CD14-positive monocyte (primary cell): ENCODE measurements around the gene PEX11G. TPM values are rescaled to one million over a fixed set of nuclear protein-coding genes. Genes with fewer than 3 reads are reported as not detected.

Experiments used
- DNase-seq, 3 donors: peaks; one replicate each; pipeline ENCODE4 v3.0.0-alpha.2; 2011 to 2022
- H2AFZ ChIP-seq: 2 replicates; pipeline ENCODE4 v1.6.0; 2012; ENCODE audit warnings: mild to moderate bottlenecking, low read depth, low read length, inconsistent platforms; ENCODE audit not compliant: insufficient read depth, poor library complexity, severe bottlenecking
- H3K27ac ChIP-seq, 2 donors: 1 replicate in 1 of 2; 2 replicates in 1 of 2; pipeline ENCODE4 v1.5.1; 2012 to 2013; ENCODE audit warnings: low read length in 2 of 2, control low read depth in 1 of 2, inconsistent platforms in 1 of 2, low read depth in 1 of 2, mild to moderate bottlenecking in 1 of 2
- H3K27me3 ChIP-seq, 2 donors: one replicate each; pipeline versions ENCODE4 v1.6.0 to v1.6.1; 2011 to 2013; ENCODE audit warnings: low read length in 2 of 2; ENCODE audit not compliant: control insufficient read depth in 2 of 2, insufficient read depth in 2 of 2
- H3K36me3 ChIP-seq, 2 donors: replicated peaks in 1 of 2; 1 replicate in 1 of 2; 2 replicates in 1 of 2; pipeline versions ENCODE4 v1.5.1 to v1.6.1; 2012 to 2013; ENCODE audit warnings: low read length in 2 of 2, control low read depth in 1 of 2, inconsistent platforms in 1 of 2, mild to moderate bottlenecking in 1 of 2; ENCODE audit not compliant: insufficient read depth in 2 of 2, control insufficient read depth in 1 of 2
- H3K4me1 ChIP-seq, 2 donors: 1 replicate in 1 of 2; 2 replicates in 1 of 2; pipeline versions ENCODE4 v1.5.1 to v1.6.1; 2012 to 2013; ENCODE audit warnings: low read length in 2 of 2, control low read depth in 1 of 2, inconsistent platforms in 1 of 2, mild to moderate bottlenecking in 1 of 2, moderate library complexity in 1 of 2; ENCODE audit not compliant: insufficient read depth in 2 of 2, control insufficient read depth in 1 of 2
- H3K4me2 ChIP-seq: replicated peaks from 2 replicates; pipeline ENCODE3; 2012; ENCODE audit warnings: low read length, moderate library complexity, mild to moderate bottlenecking; ENCODE audit not compliant: poor library complexity, severe bottlenecking; ENCODE audit errors: extremely low read depth
- H3K4me3 ChIP-seq, 3 experiments: fragments of 200-600 bp in 1 of 3; sonication (generic) in 1 of 3; replicated peaks in 1 of 3; 1 replicate in 2 of 3; 2 replicates in 1 of 3; pipeline ENCODE4 v1.5.1; 2011 to 2013; ENCODE audit warnings: low read length in 3 of 3, mild to moderate bottlenecking in 3 of 3, control low read depth in 2 of 3, low read depth in 2 of 3, inconsistent platforms in 1 of 3, moderate library complexity in 1 of 3
- H3K79me2 ChIP-seq: 2 replicates; pipeline ENCODE4 v1.6.0; 2012; ENCODE audit warnings: mild to moderate bottlenecking, control low read depth, inconsistent platforms, low read length, moderate library complexity; ENCODE audit not compliant: insufficient read depth
- H3K9ac ChIP-seq: 2 replicates; pipeline ENCODE4 v1.6.0; 2017; ENCODE audit warnings: low read length, mild to moderate bottlenecking; ENCODE audit not compliant: insufficient read depth, poor library complexity, severe bottlenecking
- H3K9me3 ChIP-seq, 2 donors: replicated peaks in 1 of 2; 1 replicate in 1 of 2; 2 replicates in 1 of 2; pipeline versions ENCODE4 v1.5.1 to v1.6.1; 2012 to 2013; ENCODE audit warnings: low read length in 2 of 2, control low read depth in 1 of 2; ENCODE audit not compliant: control insufficient read depth in 1 of 2, insufficient read depth in 1 of 2
- H4K20me1 ChIP-seq: 2 replicates; pipeline ENCODE4 v1.6.0; 2012; ENCODE audit warnings: mild to moderate bottlenecking, low read length, control low read depth, moderate library complexity; ENCODE audit not compliant: insufficient read depth
- H3K27ac Mint-ChIP-seq, 7 donors: one replicate each; pipeline ENCODE4 v1.8.0; 2020; ENCODE audit warnings: mild to moderate bottlenecking in 7 of 7, mixed read lengths in 7 of 7, moderate library complexity in 6 of 7, inconsistent platforms in 2 of 7
- H3K27me3 Mint-ChIP-seq, 3 donors: one replicate each; pipeline ENCODE4 v1.8.0; 2021 to 2022; ENCODE audit warnings: low read depth in 3 of 3, mild to moderate bottlenecking in 3 of 3, mixed read lengths in 3 of 3, moderate library complexity in 3 of 3, inconsistent platforms in 1 of 3
- H3K36me3 Mint-ChIP-seq, 2 donors: one replicate each; pipeline ENCODE4 v1.8.0; 2020; ENCODE audit warnings: mixed read lengths in 2 of 2, inconsistent platforms in 1 of 2, mild to moderate bottlenecking in 1 of 2
- H3K4me1 Mint-ChIP-seq: one replicate; pipeline ENCODE4 v1.8.0; 2020; ENCODE audit warnings: mild to moderate bottlenecking, mixed read lengths
- H3K4me3 Mint-ChIP-seq, 2 donors: one replicate each; pipeline ENCODE4 v1.8.0; 2020; ENCODE audit warnings: mild to moderate bottlenecking in 2 of 2, mixed read lengths in 2 of 2, moderate library complexity in 1 of 2
- H3K9me3 Mint-ChIP-seq, 7 donors: one replicate each; pipeline ENCODE4 v1.8.0; 2020 to 2022; ENCODE audit warnings: mixed read lengths in 7 of 7, mild to moderate bottlenecking in 6 of 7, moderate library complexity in 6 of 7, inconsistent platforms in 2 of 7
- WGBS: methylation state at CpG from one replicate; pipeline ENCODE4 v1.1.5; 2013; ENCODE audit warnings: missing lambda C conversion rate; ENCODE audit not compliant: insufficient coverage; 5-methylcytosine and 5-hydroxymethylcytosine counted together
- intact Hi-C, 2 donors: fragments of 100-400 bp; cut with micrococcal nuclease; formaldehyde crosslinking; loops; one replicate each; pipeline versions ENCODE4 v1.15.0 to v1.15.1; 2023
- polyA plus RNA-seq, 3 donors: library from polyadenylated mRNA; depleted of rRNA in 1 of 3; unstranded in 2 of 3; stranded (reverse) in 1 of 3; fragments of 300-500 nt in 2 of 3; fragments of >200 nt in 1 of 3; fragmentation: Illumina TruSeq in 2 of 3; gene quantifications; 1 replicate in 2 of 3; 2 replicates in 1 of 3; pipeline ENCODE4 v1.2.3, GENCODE V29; 2012 to 2021
- TF ChIP-seq, protein P1 (sequence below): fragments of 200-600 bp; IDR thresholded peaks from one replicate; pipeline ENCODE4 v1.8.0; 2022; ENCODE audit warnings: antibody characterized with exemption, mild to moderate bottlenecking

Gene PEX11G
- polyA plus RNA-seq, 3 donors: 0.77 to 3.0 (median 1.4) TPM

DNA sequence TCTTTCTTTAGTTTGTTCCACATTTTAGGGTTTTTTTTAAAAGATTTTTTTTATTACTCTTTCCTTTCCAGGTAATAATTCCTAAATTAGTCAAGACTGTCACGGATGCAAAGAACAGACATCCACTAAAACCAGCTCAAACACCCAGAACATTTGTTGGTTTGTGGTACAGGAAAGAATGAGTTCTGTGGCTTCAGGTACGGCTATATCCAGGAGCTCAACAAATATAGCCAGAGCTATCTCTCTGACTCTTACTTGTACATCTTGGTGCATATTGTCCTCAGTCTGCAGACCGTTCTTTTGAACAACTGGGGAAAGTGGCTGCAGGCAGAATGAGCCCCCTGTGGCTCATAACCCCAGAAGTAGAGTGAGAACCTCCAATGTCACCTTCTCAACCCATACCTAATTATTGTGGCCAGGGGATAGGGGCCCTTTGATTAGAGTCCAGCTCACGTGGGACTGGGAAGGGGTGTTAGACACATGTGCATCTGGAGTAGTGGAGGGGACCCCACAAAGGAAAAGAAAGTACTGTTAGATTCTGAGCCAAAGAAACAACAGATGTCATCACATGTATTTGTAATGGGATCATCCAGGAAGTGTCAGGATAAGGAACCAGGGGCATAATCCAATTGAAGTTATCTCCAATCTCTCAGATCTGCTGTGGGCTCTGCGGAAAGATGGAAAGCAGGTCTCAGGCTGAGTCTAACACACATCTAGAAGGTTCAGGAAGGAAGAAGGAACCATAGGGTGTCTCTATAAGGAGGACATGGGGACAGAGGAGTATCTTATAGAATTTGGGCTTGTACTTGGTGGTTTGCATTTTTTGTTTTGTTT is 25.2 kb upstream of the PEX11G start:
- Histone ChIP-seq H3K27ac (no peak overlapping the region), H3K79me2 (no peaks in the 10 kb centered on the region), H3K9ac (no peak overlapping the region), H3K4me1 (peaks cover 5 to 12% of the 10 kb centered on the region in 2 donors), H3K4me2 (no peak overlapping the region), H4K20me1 (no peaks in the 10 kb centered on the region), H2AFZ (no peak overlapping the region), H3K36me3 (no peaks in the 10 kb centered on the region), H3K9me3 (no peaks in the 10 kb centered on the region), H3K4me3 (no peak overlapping the region), H3K27me3 (peaks cover 2 to 23% of the 10 kb centered on the region in 2 donors)
- H3K27me3 Mint-ChIP-seq: peaks cover 38 to 52% (median 39%) of the 10 kb centered on the region in 3 donors
- H3K36me3 Mint-ChIP-seq: peaks cover under 1 to 4% of the 10 kb centered on the region in 2 donors
- peaks cover 12% of the 10 kb centered on the region for H3K4me1 Mint-ChIP-seq
- peak overlapping the region in 1 of 2 donors; percentile 17 for H3K4me3 Mint-ChIP-seq
- no CpG with 5 or more reads among the region's 5 CpGs for WGBS
- DNase-seq: no peak
- intact Hi-C loops: no loop called here
- peaks cover 0 to 9% (median 2%) of the 10 kb centered on the region in 7 donors for H3K9me3 Mint-ChIP-seq
- no peak overlapping the region for H3K27ac Mint-ChIP-seq
- TF ChIP-seq, protein P1, sequence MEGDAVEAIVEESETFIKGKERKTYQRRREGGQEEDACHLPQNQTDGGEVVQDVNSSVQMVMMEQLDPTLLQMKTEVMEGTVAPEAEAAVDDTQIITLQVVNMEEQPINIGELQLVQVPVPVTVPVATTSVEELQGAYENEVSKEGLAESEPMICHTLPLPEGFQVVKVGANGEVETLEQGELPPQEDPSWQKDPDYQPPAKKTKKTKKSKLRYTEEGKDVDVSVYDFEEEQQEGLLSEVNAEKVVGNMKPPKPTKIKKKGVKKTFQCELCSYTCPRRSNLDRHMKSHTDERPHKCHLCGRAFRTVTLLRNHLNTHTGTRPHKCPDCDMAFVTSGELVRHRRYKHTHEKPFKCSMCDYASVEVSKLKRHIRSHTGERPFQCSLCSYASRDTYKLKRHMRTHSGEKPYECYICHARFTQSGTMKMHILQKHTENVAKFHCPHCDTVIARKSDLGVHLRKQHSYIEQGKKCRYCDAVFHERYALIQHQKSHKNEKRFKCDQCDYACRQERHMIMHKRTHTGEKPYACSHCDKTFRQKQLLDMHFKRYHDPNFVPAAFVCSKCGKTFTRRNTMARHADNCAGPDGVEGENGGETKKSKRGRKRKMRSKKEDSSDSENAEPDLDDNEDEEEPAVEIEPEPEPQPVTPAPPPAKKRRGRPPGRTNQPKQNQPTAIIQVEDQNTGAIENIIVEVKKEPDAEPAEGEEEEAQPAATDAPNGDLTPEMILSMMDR: no peak

DNA sequence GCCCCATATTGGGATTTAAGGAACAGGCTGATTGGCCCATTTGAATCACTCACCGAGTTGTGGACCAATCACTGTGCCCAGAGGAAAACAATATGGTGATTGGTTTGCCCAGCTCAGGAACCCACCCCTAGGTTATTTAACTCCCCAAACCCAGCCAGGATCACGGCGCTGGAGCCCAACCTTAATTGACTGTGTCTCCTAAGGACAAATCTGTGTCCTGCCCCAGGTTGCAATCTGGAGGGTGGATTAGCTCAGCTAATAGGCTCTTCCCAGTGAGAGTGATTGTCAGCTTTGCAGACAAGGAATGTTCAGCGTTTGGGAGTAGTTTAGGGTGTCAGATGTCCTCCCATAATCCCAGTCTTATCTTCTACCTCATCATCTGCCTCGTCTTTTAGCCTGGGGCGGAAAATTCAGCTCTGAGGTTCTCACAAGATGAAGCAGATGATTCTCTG is 23.6 kb upstream of the PEX11G start:
- Histone ChIP-seq H3K4me1 (peaks cover 13 to 21% of the 10 kb centered on the region in 2 donors), H3K4me2 (no peak overlapping the region), H3K79me2 (no peaks in the 10 kb centered on the region), H3K4me3 (no peak overlapping the region), H3K27ac (no peak overlapping the region), H3K9me3 (no peaks in the 10 kb centered on the region), H3K27me3 (peaks cover 2 to 23% of the 10 kb centered on the region in 2 donors), H3K36me3 (no peaks in the 10 kb centered on the region), H3K9ac (no peak overlapping the region), H2AFZ (no peak overlapping the region), H4K20me1 (no peaks in the 10 kb centered on the region)
- intact Hi-C loops: no loop called here
- peaks cover 0 to 3% of the 10 kb centered on the region in 2 donors for H3K36me3 Mint-ChIP-seq
- H3K4me1 Mint-ChIP-seq: peaks cover 21% of the 10 kb centered on the region
- peaks cover 0 to 8% (median 2%) of the 10 kb centered on the region in 7 donors for H3K9me3 Mint-ChIP-seq
- DNase-seq: no peak
- TF ChIP-seq, protein P1: no peak
- H3K27me3 Mint-ChIP-seq: peaks cover 34 to 47% (median 35%) of the 10 kb centered on the region in 3 donors
- H3K4me3 Mint-ChIP-seq: no peak overlapping the region
- no peak overlapping the region for H3K27ac Mint-ChIP-seq
- 95% methylated on average over 2 of the region's 6 CpGs for WGBS
